ENCODE data around the gene FAM20C. TPM values are rescaled to one million over a fixed set of nuclear protein-coding genes. Genes with fewer than 3 reads are reported as not detected.

The FAM20C gene
- total RNA-seq, 1 donor from 2014 or later, result 90.8 TPM

DNA sequence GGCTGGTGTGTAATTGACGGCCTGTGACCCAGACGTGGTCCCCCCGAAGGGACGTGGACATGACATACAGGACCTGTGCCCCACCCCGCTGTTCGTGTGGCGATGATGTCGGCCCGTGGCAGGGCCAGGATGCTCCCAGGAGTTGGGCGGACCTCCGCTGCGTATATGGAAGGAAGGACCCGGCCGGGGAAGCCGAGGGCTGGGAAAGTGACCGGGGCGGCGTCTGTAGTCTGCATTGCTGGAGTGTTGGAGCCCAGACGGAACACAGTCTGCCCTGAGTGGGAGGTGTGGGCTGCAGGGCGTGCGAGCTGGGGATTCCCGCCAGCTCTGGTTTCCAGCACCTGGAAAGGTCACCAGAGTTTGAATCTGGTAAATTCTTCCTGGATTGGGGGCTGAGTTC, 52.6 kb downstream of the FAM20C start:
- no peaks in the 10 kb centered on the region for H3K9me3 ChIP-seq
- H3K27ac ChIP-seq, result no peak overlapping the region
- TF ChIP-seq, protein P1, sequence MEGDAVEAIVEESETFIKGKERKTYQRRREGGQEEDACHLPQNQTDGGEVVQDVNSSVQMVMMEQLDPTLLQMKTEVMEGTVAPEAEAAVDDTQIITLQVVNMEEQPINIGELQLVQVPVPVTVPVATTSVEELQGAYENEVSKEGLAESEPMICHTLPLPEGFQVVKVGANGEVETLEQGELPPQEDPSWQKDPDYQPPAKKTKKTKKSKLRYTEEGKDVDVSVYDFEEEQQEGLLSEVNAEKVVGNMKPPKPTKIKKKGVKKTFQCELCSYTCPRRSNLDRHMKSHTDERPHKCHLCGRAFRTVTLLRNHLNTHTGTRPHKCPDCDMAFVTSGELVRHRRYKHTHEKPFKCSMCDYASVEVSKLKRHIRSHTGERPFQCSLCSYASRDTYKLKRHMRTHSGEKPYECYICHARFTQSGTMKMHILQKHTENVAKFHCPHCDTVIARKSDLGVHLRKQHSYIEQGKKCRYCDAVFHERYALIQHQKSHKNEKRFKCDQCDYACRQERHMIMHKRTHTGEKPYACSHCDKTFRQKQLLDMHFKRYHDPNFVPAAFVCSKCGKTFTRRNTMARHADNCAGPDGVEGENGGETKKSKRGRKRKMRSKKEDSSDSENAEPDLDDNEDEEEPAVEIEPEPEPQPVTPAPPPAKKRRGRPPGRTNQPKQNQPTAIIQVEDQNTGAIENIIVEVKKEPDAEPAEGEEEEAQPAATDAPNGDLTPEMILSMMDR (IDR thresholded peaks at IDR 0.05), result no peak
- no peak for DNase-seq (ENCODE audit: low spot score in 2 of 2)
- H3K36me3 ChIP-seq, result peaks cover 39 to 45% of the 10 kb centered on the region in 2 donors
- H3K27me3 ChIP-seq, result no peaks in the 10 kb centered on the region
- H3K4me3 ChIP-seq, result no peak overlapping the region
- intact Hi-C loops (cut with DNase I), result no loop called here
- no peaks in the 10 kb centered on the region for H3K4me1 ChIP-seq

DNA sequence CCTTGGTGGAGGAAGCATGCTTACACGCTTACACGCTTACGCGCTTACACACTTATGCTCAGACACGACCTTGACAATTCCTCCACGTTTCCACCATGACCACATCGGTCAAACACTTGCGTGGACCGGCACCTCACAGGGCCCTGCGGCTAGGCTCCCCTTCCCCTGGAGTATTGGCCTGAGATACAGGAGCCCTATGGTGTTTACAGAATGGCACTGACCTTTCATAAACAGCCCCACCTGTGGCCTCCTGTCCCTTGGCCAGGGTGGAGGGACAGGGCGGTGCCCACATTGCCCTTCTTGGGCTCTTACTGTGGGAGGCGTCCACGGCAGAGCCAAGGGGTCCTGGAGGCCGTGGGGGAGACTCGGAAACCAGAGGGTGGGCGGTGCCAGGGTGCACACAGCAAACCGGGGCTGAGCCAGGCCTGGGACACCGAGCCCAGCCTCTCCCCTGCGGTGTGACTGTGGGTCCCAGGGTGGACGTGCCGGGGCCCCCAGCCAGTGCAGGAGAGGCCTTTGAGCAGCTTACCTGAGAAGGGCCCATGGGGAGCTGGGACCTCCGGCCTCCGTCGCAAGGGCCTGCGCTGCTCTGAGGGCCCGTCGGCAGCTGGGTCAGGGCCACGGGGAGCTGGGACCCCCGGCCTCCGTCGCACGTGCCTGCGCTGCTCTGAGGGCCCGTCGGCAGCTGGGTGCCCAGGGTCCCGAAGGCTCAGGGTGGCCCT, 53.4 kb downstream of the FAM20C start:
- DNase-seq (ENCODE audit: low spot score in 2 of 2), result no peak
- H3K4me3 ChIP-seq, result no peak overlapping the region
- no peaks in the 10 kb centered on the region for H3K27me3 ChIP-seq
- H3K9me3 ChIP-seq, result no peaks in the 10 kb centered on the region
- TF ChIP-seq, protein P1 (IDR thresholded peaks at IDR 0.05), result no peak
- intact Hi-C loops (cut with DNase I), result no loop called here
- H3K4me1 ChIP-seq, result no peaks in the 10 kb centered on the region
- H3K27ac ChIP-seq, result no peak overlapping the region
- H3K36me3 ChIP-seq, result peaks cover 47 to 52% of the 10 kb centered on the region in 2 donors

DNA sequence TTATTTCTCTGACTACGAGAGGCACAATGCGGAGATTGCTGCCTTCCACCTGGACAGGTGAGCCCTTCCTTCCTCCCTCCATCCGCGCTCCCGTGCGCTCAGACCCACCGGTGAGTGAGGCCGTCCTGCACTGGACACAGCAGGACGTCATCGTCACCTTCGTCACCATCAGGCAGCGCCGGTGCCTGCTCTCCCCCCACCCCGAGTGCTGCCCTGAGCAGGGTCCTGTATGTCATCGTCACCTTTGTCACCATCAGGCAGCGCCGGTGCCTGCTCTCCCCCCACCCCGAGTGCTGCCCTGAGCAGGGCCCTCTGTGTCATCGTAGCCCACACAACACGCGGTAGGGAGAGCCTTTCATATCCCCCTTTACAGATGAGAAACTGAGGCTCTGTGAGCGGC, 54.1 kb downstream of the FAM20C start:
- intact Hi-C loops (cut with DNase I), result no loop called here
- Histone ChIP-seq H3K36me3 (peaks cover 52 to 58% of the 10 kb centered on the region in 2 donors), H3K4me3 (no peak overlapping the region), H3K4me1 (no peaks in the 10 kb centered on the region), H3K9me3 (no peaks in the 10 kb centered on the region), H3K27me3 (no peaks in the 10 kb centered on the region), H3K27ac (no peak overlapping the region)
- TF ChIP-seq, protein P1 (IDR thresholded peaks at IDR 0.05), result no peak
- DNase-seq (ENCODE audit: low spot score in 2 of 2), result no peak

DNA sequence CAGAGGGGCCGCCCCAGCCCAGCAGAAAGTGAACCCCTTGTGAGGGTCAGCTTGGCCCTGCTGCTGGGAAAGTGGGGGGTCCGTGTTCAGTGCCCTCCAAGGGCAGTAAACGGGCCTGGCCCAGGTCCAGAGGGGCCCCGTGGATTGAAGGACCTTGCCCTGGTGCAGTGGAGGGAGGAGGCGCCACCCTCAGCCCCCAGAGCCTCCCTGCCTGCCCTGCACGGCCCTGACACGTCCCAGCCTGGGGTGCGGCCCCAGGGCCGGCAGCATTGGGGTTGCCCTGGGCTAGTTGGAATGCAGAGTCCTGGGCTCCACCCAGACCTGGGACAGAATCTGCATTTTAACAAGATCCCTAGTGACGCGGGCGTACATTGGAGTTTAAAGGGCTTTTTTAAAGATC, 54.8 kb downstream of the FAM20C start:
- no peak overlapping the region for H3K4me3 ChIP-seq
- peaks cover 60 to 64% of the 10 kb centered on the region in 2 donors for H3K36me3 ChIP-seq
- no peaks in the 10 kb centered on the region for H3K27me3 ChIP-seq
- TF ChIP-seq, protein P1 (IDR thresholded peaks at IDR 0.05), result no peak
- no peak overlapping the region for H3K27ac ChIP-seq
- H3K4me1 ChIP-seq, result no peaks in the 10 kb centered on the region
- no peak for DNase-seq (ENCODE audit: low spot score in 2 of 2)
- no peaks in the 10 kb centered on the region for H3K9me3 ChIP-seq
- intact Hi-C loops (cut with DNase I), result no loop called here

DNA sequence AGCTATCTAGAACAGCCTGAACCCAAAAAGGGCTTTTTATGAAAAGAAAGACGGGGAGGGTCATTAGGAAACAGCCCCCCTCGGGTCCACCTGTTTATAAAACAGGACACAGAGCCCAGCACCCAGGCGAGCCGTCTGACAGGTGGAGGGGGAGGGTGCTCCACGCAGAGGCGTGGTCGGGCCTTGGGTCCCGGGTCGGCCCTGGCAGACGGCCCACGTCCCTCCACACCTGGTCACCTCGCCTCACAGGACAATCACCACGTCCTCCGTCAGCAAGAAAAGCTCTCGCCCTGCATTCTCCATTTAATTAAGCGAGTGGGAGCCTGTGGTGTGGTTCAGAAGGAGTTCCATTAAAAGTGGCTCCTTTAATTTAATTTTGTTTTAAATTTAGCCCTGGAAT, 55.3 kb downstream of the FAM20C start:
- no peak for DNase-seq (ENCODE audit: low spot score in 2 of 2)
- Histone ChIP-seq H3K27me3 (no peaks in the 10 kb centered on the region), H3K36me3 (peaks cover 64 to 68% of the 10 kb centered on the region in 2 donors), H3K4me3 (no peak overlapping the region), H3K9me3 (no peaks in the 10 kb centered on the region), H3K27ac (no peak overlapping the region), H3K4me1 (no peaks in the 10 kb centered on the region)
- TF ChIP-seq, protein P1 (IDR thresholded peaks at IDR 0.05), result no peak
- intact Hi-C loops (cut with DNase I), result no loop called here
